Measurements from ENCODE around the gene GRWD1.

DNA sequence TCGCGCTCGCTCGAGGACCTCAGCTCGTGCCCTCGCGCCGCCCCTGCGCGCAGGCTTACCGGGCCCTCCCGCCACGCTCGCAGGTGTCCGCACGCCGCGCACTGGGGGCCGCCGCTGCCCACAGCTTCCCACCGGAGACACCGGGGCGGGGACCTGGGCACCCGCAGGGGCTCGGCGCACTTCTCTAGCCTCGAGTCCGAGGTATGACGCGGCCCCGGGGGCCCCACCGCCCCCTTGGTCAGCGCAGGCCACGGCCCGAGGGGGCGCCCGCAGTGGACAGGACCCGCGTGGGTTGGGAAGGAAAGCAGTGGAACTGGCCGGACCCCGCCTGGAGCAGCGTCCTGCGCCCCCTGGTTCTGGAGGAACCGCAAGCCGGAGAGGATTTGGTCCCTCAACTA, 2.1 kb upstream of the GRWD1 start:
- no peak for TF ChIP-seq ZNF530 (tag by site-specific recombination; IDR thresholded peaks at IDR 0.05; ENCODE audit: low read depth)
- TF ChIP-seq, protein P1, sequence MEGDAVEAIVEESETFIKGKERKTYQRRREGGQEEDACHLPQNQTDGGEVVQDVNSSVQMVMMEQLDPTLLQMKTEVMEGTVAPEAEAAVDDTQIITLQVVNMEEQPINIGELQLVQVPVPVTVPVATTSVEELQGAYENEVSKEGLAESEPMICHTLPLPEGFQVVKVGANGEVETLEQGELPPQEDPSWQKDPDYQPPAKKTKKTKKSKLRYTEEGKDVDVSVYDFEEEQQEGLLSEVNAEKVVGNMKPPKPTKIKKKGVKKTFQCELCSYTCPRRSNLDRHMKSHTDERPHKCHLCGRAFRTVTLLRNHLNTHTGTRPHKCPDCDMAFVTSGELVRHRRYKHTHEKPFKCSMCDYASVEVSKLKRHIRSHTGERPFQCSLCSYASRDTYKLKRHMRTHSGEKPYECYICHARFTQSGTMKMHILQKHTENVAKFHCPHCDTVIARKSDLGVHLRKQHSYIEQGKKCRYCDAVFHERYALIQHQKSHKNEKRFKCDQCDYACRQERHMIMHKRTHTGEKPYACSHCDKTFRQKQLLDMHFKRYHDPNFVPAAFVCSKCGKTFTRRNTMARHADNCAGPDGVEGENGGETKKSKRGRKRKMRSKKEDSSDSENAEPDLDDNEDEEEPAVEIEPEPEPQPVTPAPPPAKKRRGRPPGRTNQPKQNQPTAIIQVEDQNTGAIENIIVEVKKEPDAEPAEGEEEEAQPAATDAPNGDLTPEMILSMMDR (tag by site-specific recombination; IDR thresholded peaks at IDR 0.05): no peak
- TF ChIP-seq HOXA7 (CRISPR knock-in tag; IDR thresholded peaks at IDR 0.05; ENCODE audit: borderline replicate concordance): no peak
- TF ChIP-seq ZNF670 (tag by site-specific recombination; IDR thresholded peaks at IDR 0.05; ENCODE audit: low read depth): no peak
- TF ChIP-seq ZBTB44 (tag by site-specific recombination; IDR thresholded peaks at IDR 0.05): no peak
- TF ChIP-seq TRIM28 (IDR thresholded peaks at IDR 0.05; ENCODE audit: borderline replicate concordance, low read length): no peak
- no peak for TF ChIP-seq ZNF585B (tag by site-specific recombination; IDR thresholded peaks at IDR 0.05)
- no peak for TF ChIP-seq ELK4 (IDR thresholded peaks at IDR 0.05; ENCODE audit: borderline replicate concordance, low read depth, low read length)
- TF ChIP-seq ZNF174 (tag by site-specific recombination; IDR thresholded peaks at IDR 0.05): no peak
- TF ChIP-seq SP2 (tag by site-specific recombination; IDR thresholded peaks at IDR 0.05): no peak

Data from HEK293 (cell line).